Measurements from ENCODE around the gene PTPRT. TPM values are rescaled to one million over a fixed set of nuclear protein-coding genes. Genes with fewer than 3 reads are reported as not detected.

PTPRT gene
- total RNA-seq, 2 experiments from 2014 or later, result not detected

- TF ChIP-seq, protein P1, sequence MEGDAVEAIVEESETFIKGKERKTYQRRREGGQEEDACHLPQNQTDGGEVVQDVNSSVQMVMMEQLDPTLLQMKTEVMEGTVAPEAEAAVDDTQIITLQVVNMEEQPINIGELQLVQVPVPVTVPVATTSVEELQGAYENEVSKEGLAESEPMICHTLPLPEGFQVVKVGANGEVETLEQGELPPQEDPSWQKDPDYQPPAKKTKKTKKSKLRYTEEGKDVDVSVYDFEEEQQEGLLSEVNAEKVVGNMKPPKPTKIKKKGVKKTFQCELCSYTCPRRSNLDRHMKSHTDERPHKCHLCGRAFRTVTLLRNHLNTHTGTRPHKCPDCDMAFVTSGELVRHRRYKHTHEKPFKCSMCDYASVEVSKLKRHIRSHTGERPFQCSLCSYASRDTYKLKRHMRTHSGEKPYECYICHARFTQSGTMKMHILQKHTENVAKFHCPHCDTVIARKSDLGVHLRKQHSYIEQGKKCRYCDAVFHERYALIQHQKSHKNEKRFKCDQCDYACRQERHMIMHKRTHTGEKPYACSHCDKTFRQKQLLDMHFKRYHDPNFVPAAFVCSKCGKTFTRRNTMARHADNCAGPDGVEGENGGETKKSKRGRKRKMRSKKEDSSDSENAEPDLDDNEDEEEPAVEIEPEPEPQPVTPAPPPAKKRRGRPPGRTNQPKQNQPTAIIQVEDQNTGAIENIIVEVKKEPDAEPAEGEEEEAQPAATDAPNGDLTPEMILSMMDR (IDR thresholded peaks at IDR 0.05), result no peak
- CTCF ChIA-PET, result no interaction called here
- H3K27me3 Mint-ChIP-seq, result no peaks in the 10 kb centered on the region
- DNase-seq, result no peak
- POLR2A ChIA-PET, result no interaction called here
- no peak overlapping the region for H3K27ac Mint-ChIP-seq
- no peak for ATAC-seq
- H3K36me3 Mint-ChIP-seq (ENCODE audit: low read depth), result no peaks in the 10 kb centered on the region
- no peaks in the 10 kb centered on the region for H3K4me1 Mint-ChIP-seq (ENCODE audit: low read depth)
- H3K4me3 Mint-ChIP-seq, result no peak overlapping the region
- intact Hi-C loops (cut with micrococcal nuclease), result no loop called here
- no peaks in the 10 kb centered on the region for H3K9me3 Mint-ChIP-seq
Measured at GRCh38 chr20:42754706-42755105, 435.0 kb downstream of the PTPRT start.

DNA sequence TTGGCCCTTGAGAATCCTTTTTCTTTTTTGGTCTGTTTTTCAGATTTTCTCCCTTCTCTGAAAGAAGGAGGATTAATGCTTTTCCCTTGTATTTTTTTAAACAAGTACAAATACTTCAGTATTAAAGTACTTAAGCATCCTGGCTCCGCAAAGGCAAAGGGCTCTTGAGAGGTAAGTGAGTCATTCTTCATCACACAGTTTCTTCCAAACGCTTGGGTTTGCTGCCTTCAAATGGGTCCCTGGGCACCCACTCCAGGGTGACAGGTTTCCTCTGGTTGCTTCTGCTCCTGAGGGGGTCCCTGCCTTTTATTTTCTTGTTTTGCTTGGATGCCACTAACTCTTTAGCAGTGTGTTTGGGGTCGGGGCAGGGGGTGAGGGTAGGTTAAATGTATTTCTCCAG is 437.1 kb downstream of the PTPRT start:
- ChIA-PET POLR2A (no interaction called here), CTCF (no interaction called here)
- no peak for DNase-seq
- H3K4me1 Mint-ChIP-seq (ENCODE audit: low read depth), result no peaks in the 10 kb centered on the region
- no peak overlapping the region for H3K27ac Mint-ChIP-seq
- no peaks in the 10 kb centered on the region for H3K27me3 Mint-ChIP-seq
- no peak overlapping the region for H3K4me3 Mint-ChIP-seq
- TF ChIP-seq, protein P1 (IDR thresholded peaks at IDR 0.05), result no peak
- ATAC-seq, result no peak
- intact Hi-C loops (cut with micrococcal nuclease), result no loop called here
- no peaks in the 10 kb centered on the region for H3K36me3 Mint-ChIP-seq (ENCODE audit: low read depth)
- no peaks in the 10 kb centered on the region for H3K9me3 Mint-ChIP-seq

- TF ChIP-seq, protein P1 (IDR thresholded peaks at IDR 0.05), result no peak
- Mint-ChIP-seq H3K27me3 (no peaks in the 10 kb centered on the region), H3K4me3 (no peak overlapping the region), H3K27ac (no peak overlapping the region), H3K36me3 (ENCODE audit: low read depth) (no peaks in the 10 kb centered on the region), H3K9me3 (no peaks in the 10 kb centered on the region), H3K4me1 (ENCODE audit: low read depth) (no peaks in the 10 kb centered on the region)
- ATAC-seq (no peak), DNase-seq (no peak)
- ChIA-PET CTCF (no interaction called here), POLR2A (no interaction called here)
- intact Hi-C loops (cut with micrococcal nuclease), result no loop called here
Measured at GRCh38 chr20:42749556-42749955, 440.1 kb downstream of the PTPRT start.

- POLR2A ChIA-PET, result no interaction called here
Measured at GRCh38 chr20:42747765-42748411, 441.8 kb downstream of the PTPRT start.

DNA sequence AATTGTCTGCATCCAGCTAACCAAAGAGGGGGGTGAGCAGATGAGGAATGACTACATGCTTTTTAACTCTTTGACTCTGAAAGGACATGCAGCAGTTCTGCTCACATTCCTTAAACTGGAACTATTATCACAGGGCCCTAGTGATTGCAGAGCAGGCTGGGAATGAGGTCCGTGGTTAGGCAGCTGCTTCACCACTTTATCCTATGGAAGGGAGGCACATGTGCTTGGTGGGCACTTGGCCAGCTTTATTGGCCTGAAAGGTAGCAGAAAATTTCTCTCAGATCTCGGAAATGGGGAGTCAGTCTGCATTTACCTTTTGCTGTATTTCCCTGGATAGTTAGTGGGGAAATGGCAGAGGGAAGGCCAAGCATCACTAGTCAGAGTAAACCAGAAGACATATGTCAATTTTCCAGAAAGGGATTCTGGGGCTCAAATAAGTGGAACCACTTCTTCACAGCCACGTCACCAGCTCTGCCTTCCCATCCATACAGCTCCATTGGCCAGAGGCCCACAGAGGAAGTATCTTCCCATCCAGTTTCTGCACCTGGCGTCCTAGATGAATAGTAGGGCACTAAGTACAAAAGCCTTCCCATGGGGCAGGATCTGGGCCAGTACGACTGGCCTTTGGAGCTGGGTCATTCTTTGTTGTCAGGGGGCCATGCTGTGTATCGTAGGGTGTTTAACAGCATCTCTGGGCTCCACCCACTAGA is 444.8 kb downstream of the PTPRT start:
- TF ChIP-seq, protein P1 (IDR thresholded peaks at IDR 0.05), result no peak
- no peaks in the 10 kb centered on the region for H3K27me3 Mint-ChIP-seq
- no peak overlapping the region for H3K27ac Mint-ChIP-seq
- H3K4me1 Mint-ChIP-seq (ENCODE audit: low read depth), result no peaks in the 10 kb centered on the region
- DNase-seq (no peak), ATAC-seq (no peak)
- CTCF ChIA-PET, result no interaction called here
- no peaks in the 10 kb centered on the region for H3K36me3 Mint-ChIP-seq (ENCODE audit: low read depth)
- POLR2A ChIA-PET, result no interaction called here
- peaks cover 1% of the 10 kb centered on the region for H3K9me3 Mint-ChIP-seq
- no peak overlapping the region for H3K4me3 Mint-ChIP-seq
- intact Hi-C loops (cut with micrococcal nuclease), result no loop called here

More at GRCh38 chr20:42747765-42748411, 441.8 kb downstream of the PTPRT start:
- ATAC-seq, result no peak
- Mint-ChIP-seq H3K27me3 (no peaks in the 10 kb centered on the region), H3K4me3 (no peak overlapping the region), H3K4me1 (ENCODE audit: low read depth) (no peaks in the 10 kb centered on the region), H3K27ac (no peak overlapping the region), H3K36me3 (ENCODE audit: low read depth) (no peaks in the 10 kb centered on the region), H3K9me3 (no peaks in the 10 kb centered on the region)
- CTCF ChIA-PET, result no interaction called here
- TF ChIP-seq, protein P1 (IDR thresholded peaks at IDR 0.05), result no peak
- DNase-seq, result no peak
- intact Hi-C loops (cut with micrococcal nuclease), result no loop called here

Data from activated CD8-positive, alpha-beta T cell treated with anti-CD3 and anti-CD28 coated beads for 36 hours (primary cell).